Measurements from ENCODE around the gene TMEM255B.

DNA sequence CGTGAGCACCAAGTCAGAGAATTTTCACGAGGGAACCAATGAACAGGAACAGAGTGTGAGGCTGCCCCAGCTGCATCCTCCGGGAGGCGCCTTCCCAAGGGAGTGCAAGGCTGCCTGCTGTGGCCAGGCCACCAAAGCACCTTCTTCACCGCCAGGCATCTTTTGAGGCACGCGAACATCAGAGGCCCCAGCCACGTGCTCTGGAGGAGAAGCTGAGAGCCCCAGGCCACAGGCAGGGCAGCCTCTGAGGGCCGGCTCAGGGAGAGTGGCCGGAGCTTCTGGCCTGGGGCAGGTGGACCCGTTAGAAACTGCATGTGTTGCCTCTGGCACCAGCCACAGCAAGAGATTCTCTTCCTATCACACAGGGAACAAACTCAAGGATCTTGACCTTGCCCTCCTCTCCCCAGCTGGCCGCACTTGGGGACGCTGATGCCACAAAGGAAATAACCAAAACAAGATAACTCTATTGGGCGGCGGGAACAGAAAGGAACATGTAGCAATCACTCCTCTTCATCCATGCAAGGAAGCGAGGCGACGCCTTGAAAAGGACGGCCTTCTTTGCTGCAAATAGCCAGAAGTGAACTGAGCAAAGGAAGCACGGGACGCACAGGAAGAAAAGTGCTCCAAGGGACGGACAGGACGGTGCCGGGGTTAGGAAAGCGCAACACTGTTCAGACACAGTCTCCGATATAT, 85.0 kb downstream of the TMEM255B start:
- TF ChIP-seq, protein P1, sequence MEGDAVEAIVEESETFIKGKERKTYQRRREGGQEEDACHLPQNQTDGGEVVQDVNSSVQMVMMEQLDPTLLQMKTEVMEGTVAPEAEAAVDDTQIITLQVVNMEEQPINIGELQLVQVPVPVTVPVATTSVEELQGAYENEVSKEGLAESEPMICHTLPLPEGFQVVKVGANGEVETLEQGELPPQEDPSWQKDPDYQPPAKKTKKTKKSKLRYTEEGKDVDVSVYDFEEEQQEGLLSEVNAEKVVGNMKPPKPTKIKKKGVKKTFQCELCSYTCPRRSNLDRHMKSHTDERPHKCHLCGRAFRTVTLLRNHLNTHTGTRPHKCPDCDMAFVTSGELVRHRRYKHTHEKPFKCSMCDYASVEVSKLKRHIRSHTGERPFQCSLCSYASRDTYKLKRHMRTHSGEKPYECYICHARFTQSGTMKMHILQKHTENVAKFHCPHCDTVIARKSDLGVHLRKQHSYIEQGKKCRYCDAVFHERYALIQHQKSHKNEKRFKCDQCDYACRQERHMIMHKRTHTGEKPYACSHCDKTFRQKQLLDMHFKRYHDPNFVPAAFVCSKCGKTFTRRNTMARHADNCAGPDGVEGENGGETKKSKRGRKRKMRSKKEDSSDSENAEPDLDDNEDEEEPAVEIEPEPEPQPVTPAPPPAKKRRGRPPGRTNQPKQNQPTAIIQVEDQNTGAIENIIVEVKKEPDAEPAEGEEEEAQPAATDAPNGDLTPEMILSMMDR (IDR thresholded peaks at IDR 0.05) = peak; percentile 10
- TF ChIP-seq EZH2phosphoT487 (IDR thresholded peaks at IDR 0.05) (no peak), EZH2 (IDR thresholded peaks at IDR 0.05) (no peak)

All from neural progenitor cell (in vitro differentiated cells).